Endothelial cell of umbilical vein (primary cell): ENCODE data around the gene ECHDC1. TPM values are rescaled to one million over a fixed set of nuclear protein-coding genes. Genes with fewer than 3 reads are reported as not detected.

Experiments
- BruUV-seq: library from RNA; stranded (reverse); fragments of 400-500 nt; replicated peaks from 2 replicates; lab custom pipeline; 2021; lab: Mats Ljungman, UMichigan
- CTCF ChIA-PET: fragments of 300-600, 350-600 bp; sonication (Branson Sonifier 250); formaldehyde crosslinking; loops from one replicate; lab custom pipeline; 2021; ENCODE audit warnings: antibody characterized with exemption, inconsistent platforms; lab: Charles Lee
- POLR2A ChIA-PET: fragments of 300-600, 350-600 bp; sonication (Branson Sonifier 250); formaldehyde crosslinking; loops from one replicate; lab custom pipeline; 2021; ENCODE audit warnings: antibody characterized with exemption, inconsistent platforms; lab: Charles Lee
- DNase-seq: peaks from one replicate; pipeline ENCODE4 v3.0.0-alpha.2; 2011; ENCODE audit warnings: low read depth, low spot score
- FAIRE-seq: peaks from 2 replicates; lab custom pipeline; 2011; peaks lifted over from hg19 to GRCh38; lab: Jason Lieb, UNC
- H2AFZ ChIP-seq: 2 replicates; pipeline ENCODE4 v1.6.0; 2012; ENCODE audit warnings: low read depth, low read length, control low read depth, inconsistent platforms
- H3K27ac ChIP-seq: 2 replicates; pipeline ENCODE4 v1.5.1; 2011; ENCODE audit warnings: low read depth, mild to moderate bottlenecking, control low read depth, low read length, moderate library complexity; ENCODE audit not compliant: insufficient read depth
- H3K27me3 ChIP-seq, 2 experiments: 2 replicates each; pipeline versions ENCODE4 v1.6.0 to v1.6.1; 2011; ENCODE audit warnings: low read length in 2 of 2, mixed read lengths in 1 of 2; ENCODE audit not compliant: control insufficient read depth in 2 of 2, insufficient read depth in 2 of 2
- H3K36me3 ChIP-seq, 2 experiments: 2 replicates in 1 of 2; 3 replicates in 1 of 2; pipeline ENCODE4 v1.5.1; 2011; ENCODE audit warnings: low read length in 2 of 2, mild to moderate bottlenecking in 1 of 2, moderate library complexity in 1 of 2; ENCODE audit not compliant: control insufficient read depth in 2 of 2, insufficient read depth in 2 of 2; ENCODE audit errors: extremely low read depth in 1 of 2
- H3K4me1 ChIP-seq: 3 replicates; pipeline ENCODE4 v1.5.1; 2011; ENCODE audit warnings: mild to moderate bottlenecking, low read length; ENCODE audit not compliant: control insufficient read depth, insufficient read depth; ENCODE audit errors: extremely low read depth
- H3K4me2 ChIP-seq: 2 replicates; pipeline ENCODE4 v1.6.1; 2011; ENCODE audit warnings: low read length, control low read depth, mixed read lengths; ENCODE audit not compliant: insufficient read depth
- H3K4me3 ChIP-seq, 3 experiments: fragments of 200-600 bp in 1 of 3; sonication (generic), shearing (Covaris generic) in 1 of 3; replicated peaks in 1 of 3; 2 replicates each; pipeline ENCODE4 v1.5.1; 2011 to 2016; ENCODE audit warnings: control low read depth in 3 of 3, low read length in 3 of 3, mild to moderate bottlenecking in 2 of 3, inconsistent platforms in 1 of 3, low read depth in 1 of 3, moderate library complexity in 1 of 3; ENCODE audit not compliant: insufficient read depth in 1 of 3
- H3K79me2 ChIP-seq: 2 replicates; pipeline ENCODE4 v1.6.0; 2012; ENCODE audit warnings: low read length, inconsistent platforms; ENCODE audit not compliant: control insufficient read depth, insufficient read depth
- H3K9ac ChIP-seq: replicated peaks from 2 replicates; pipeline ENCODE3; 2011; ENCODE audit warnings: low read length, control low read depth; ENCODE audit not compliant: insufficient read depth; ENCODE audit errors: extremely low read depth
- H3K9me1 ChIP-seq: replicated peaks from 3 replicates; pipeline ENCODE4 v1.6.0; 2011; ENCODE audit warnings: mild to moderate bottlenecking, low read length; ENCODE audit not compliant: control insufficient read depth, insufficient read depth; ENCODE audit errors: extremely low read depth
- H3K9me3 ChIP-seq: replicated peaks from 2 replicates; pipeline ENCODE4 v1.5.1; 2012; ENCODE audit warnings: low read length, inconsistent platforms; ENCODE audit not compliant: control insufficient read depth, insufficient read depth
- H4K20me1 ChIP-seq: replicated peaks from 2 replicates; pipeline ENCODE3; 2011; ENCODE audit warnings: mild to moderate bottlenecking, low read length; ENCODE audit not compliant: control insufficient read depth, insufficient read depth; ENCODE audit errors: extremely low read depth
- EZH2 ChIP-seq: IDR thresholded peaks from 2 replicates; pipeline ENCODE4 v1.6.1; 2012; ENCODE audit warnings: borderline replicate concordance, low read depth, mild to moderate bottlenecking, moderate library complexity, low read length, inconsistent platforms; ENCODE audit not compliant: severe bottlenecking
- FOS ChIP-seq: IDR thresholded peaks from 2 replicates; pipeline ENCODE4 v1.6.1; 2011; ENCODE audit warnings: mild to moderate bottlenecking, low read length, moderate library complexity, borderline replicate concordance; ENCODE audit not compliant: insufficient read depth
- GATA2 ChIP-seq: IDR thresholded peaks from 2 replicates; pipeline ENCODE4 v1.7.0; 2011; ENCODE audit warnings: low read depth, mild to moderate bottlenecking, moderate library complexity, mixed read lengths, low read length; ENCODE audit not compliant: insufficient read length, insufficient read depth
- JUN ChIP-seq: IDR thresholded peaks from 2 replicates; pipeline ENCODE4 v1.6.1; 2011; ENCODE audit warnings: borderline replicate concordance, low read depth; ENCODE audit not compliant: insufficient read length, insufficient read depth
- MYC ChIP-seq: IDR thresholded peaks from one replicate; pipeline ENCODE4 v1.6.1; 2011; ENCODE audit warnings: mild to moderate bottlenecking, low read depth, low read length
- POLR2A ChIP-seq: IDR thresholded peaks from 2 replicates; pipeline ENCODE4 v1.6.1; 2012; ENCODE audit warnings: low read depth, mild to moderate bottlenecking, control low read depth, low read length
- POLR2AphosphoS5 ChIP-seq: IDR thresholded peaks from 2 replicates; pipeline ENCODE4 v1.6.1; 2012; ENCODE audit warnings: low read depth, mild to moderate bottlenecking, control low read depth, low read length, moderate library complexity; ENCODE audit not compliant: insufficient read depth
- dilution Hi-C: fragments of 300-500 bp; cut with MboI; formaldehyde crosslinking; loops from one replicate; pipeline ENCODE4 v1.15.0; 2019; ENCODE audit warnings: low sequenced_read_pairs; ENCODE audit not compliant: extremely low pct_ligation_motif_present
- intact Hi-C: fragments of 100-400 bp; cut with micrococcal nuclease; formaldehyde crosslinking; loops from one replicate; pipeline ENCODE4 v1.10.0; 2022
- polyA plus RNA-seq, 4 experiments: library from polyadenylated mRNA; depleted of rRNA in 3 of 4; stranded (reverse) in 3 of 4; unstranded in 1 of 4; fragments of >200 nt; gene quantifications; 2 replicates each; pipeline versions ENCODE4 v1.2.1 to v1.2.3, GENCODE V29; 2011 to 2012; ENCODE audit warnings: missing spikeins in 1 of 4
- total RNA-seq: library from RNA; stranded (reverse); gene quantifications from 2 replicates; pipeline ENCODE4 v1.2.3, GENCODE V29; 2021
- TF ChIP-seq, protein P1 (sequence below): IDR thresholded peaks from 2 replicates; pipeline ENCODE4 v1.6.1; 2011; ENCODE audit not compliant: insufficient read depth, insufficient read length
- TF ChIP-seq, protein P2 (sequence below), 2 donors: IDR thresholded peaks; 1 replicate in 1 of 2; 2 replicates in 1 of 2; pipeline ENCODE4 v1.5.1; 2011; ENCODE audit warnings: low read length in 2 of 2, mild to moderate bottlenecking in 2 of 2, moderate library complexity in 2 of 2, control low read depth in 1 of 2, inconsistent platforms in 1 of 2, low read depth in 1 of 2; ENCODE audit not compliant: insufficient read depth in 1 of 2; ENCODE audit errors: extremely low read depth in 1 of 2

ECHDC1 gene
- total and polyA plus RNA-seq, 2 donors (not counting 3 experiments of a cell fraction or from before 2014, with no cell fraction given): 8.1 to 36.8 TPM

DNA sequence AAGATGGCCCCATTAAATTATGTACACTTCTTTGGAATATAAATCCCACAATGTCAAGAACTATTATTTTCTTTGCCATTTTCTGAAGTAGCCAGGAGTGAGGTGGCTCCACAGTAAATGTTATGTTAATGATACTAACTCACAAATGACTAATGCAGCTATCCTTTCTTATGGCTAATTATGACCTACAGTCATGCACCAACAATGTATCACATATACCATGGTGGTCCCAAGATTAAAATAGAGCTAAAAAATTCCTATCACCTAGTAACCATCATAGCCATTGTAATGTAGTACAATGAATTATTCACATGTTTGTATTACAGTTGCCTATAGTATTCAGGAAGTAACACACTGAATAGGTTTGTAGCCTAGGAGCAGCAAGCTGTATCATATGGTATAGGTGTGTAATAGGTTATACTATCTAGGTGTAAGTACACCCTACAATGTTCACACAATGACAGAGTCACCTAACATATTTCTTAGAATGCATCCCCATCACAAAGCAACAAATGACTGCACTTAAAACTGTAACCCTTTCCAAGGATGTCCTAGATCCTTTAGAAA lies 15.3 kb downstream of the ECHDC1 start:
- intact Hi-C loops (no loop called here), dilution Hi-C loops (no loop called here)
- H3K79me2 ChIP-seq: no peaks in the 10 kb centered on the region
- peaks cover 3 to 4% of the 10 kb centered on the region in 2 experiments for H3K36me3 ChIP-seq
- FAIRE-seq (no peak), DNase-seq (peak; percentile 12)
- peak overlapping the region; percentile 45 for H3K27ac ChIP-seq
- TF ChIP-seq POLR2AphosphoS5: no peak
- TF ChIP-seq FOS: peak; percentile 36
- TF ChIP-seq JUN: peak; percentile 22
- H3K9me3 ChIP-seq: no peaks in the 10 kb centered on the region
- BruUV-seq: no TSS peak
- H3K27me3 ChIP-seq: no peaks in the 10 kb centered on the region
- peak overlapping the region; percentile 24 for H3K4me2 ChIP-seq
- peaks cover 12% of the 10 kb centered on the region for H3K4me1 ChIP-seq
- H3K9me1 ChIP-seq: no peaks in the 10 kb centered on the region
- H3K4me3 ChIP-seq: no peak overlapping the region
- CTCF ChIA-PET: interaction anchor here (1.1 kb wide), 1 partner anchor 26 kb away, joined by 3 read pairs; no protein-coding TSS in a partner anchor
- no peak overlapping the region for H3K9ac ChIP-seq
- no peak overlapping the region for H2AFZ ChIP-seq
- no peaks in the 10 kb centered on the region for H4K20me1 ChIP-seq
- POLR2A ChIA-PET: no interaction called here

DNA sequence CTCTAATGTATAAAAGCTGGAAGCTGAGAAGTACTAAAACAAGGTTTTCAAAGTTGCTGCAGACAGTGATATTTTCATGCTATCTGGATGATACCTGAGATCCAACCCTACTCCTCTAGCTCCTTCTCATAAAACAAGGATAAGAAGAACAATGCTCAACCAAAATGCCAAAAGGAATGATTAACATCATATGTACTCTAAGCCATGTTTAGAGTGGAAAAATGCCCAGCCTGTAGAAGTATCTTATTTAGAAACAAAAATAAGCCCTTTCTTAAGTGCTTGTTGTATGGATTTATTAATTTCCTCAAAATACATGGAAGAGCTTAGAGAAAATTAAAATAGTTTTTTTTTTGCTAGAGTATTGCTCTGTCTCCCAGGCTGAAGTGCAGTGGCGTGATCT lies 23.7 kb downstream of the ECHDC1 start:
- Histone ChIP-seq H3K9me1 (no peaks in the 10 kb centered on the region), H3K4me1 (no peaks in the 10 kb centered on the region), H3K27ac (no peak overlapping the region), H3K9me3 (no peaks in the 10 kb centered on the region), H3K4me2 (no peak overlapping the region), H3K4me3 (no peak overlapping the region), H3K79me2 (no peaks in the 10 kb centered on the region), H2AFZ (no peak overlapping the region), H3K27me3 (no peaks in the 10 kb centered on the region), H4K20me1 (no peaks in the 10 kb centered on the region), H3K9ac (no peak overlapping the region), H3K36me3 (no peaks in the 10 kb centered on the region)
- CTCF ChIA-PET: interaction anchor here (0.7 to 2.6 kb wide), 4 partner anchors 14 to 216 kb away, joined by 3 to 9 read pairs (median 3); no protein-coding TSS in a partner anchor
- POLR2A ChIA-PET: no interaction called here
- intact Hi-C loops: no loop called here
- DNase-seq: no peak
- dilution Hi-C loops: no loop called here
- TF ChIP-seq FOS (no peak), POLR2AphosphoS5 (no peak), JUN (no peak), MYC (no peak), EZH2 (no peak), GATA2 (no peak), POLR2A (no peak)
- TF ChIP-seq, protein P1, sequence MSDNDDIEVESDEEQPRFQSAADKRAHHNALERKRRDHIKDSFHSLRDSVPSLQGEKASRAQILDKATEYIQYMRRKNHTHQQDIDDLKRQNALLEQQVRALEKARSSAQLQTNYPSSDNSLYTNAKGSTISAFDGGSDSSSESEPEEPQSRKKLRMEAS: no peak
- TF ChIP-seq, protein P2, sequence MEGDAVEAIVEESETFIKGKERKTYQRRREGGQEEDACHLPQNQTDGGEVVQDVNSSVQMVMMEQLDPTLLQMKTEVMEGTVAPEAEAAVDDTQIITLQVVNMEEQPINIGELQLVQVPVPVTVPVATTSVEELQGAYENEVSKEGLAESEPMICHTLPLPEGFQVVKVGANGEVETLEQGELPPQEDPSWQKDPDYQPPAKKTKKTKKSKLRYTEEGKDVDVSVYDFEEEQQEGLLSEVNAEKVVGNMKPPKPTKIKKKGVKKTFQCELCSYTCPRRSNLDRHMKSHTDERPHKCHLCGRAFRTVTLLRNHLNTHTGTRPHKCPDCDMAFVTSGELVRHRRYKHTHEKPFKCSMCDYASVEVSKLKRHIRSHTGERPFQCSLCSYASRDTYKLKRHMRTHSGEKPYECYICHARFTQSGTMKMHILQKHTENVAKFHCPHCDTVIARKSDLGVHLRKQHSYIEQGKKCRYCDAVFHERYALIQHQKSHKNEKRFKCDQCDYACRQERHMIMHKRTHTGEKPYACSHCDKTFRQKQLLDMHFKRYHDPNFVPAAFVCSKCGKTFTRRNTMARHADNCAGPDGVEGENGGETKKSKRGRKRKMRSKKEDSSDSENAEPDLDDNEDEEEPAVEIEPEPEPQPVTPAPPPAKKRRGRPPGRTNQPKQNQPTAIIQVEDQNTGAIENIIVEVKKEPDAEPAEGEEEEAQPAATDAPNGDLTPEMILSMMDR (IDR thresholded peaks at IDR 0.05; ENCODE audit: extremely low read depth in 1 of 2, insufficient read depth in 1 of 2, low read depth in 1 of 2, low read length in 2 of 2): no peak
- FAIRE-seq: no peak
- no TSS peak for BruUV-seq
